Ovary (tissue), 3 donors: ENCODE measurements around the gene ATP8A1.

Experiments used
- CTCF ChIP-seq, 3 donors: fragments of 450-650 bp in 2 of 3; fragments of 200-600 bp in 1 of 3; IDR thresholded peaks; one replicate each; pipeline versions ENCODE4 v1.5.1 to v1.8.0; 2016 to 2022; ENCODE audit warnings: antibody characterized with exemption in 3 of 3, mild to moderate bottlenecking in 1 of 3
- POLR2A ChIP-seq: fragments of 450-650 bp; IDR thresholded peaks from one replicate; pipeline ENCODE4 v1.6.1; 2017; ENCODE audit warnings: antibody characterized with exemption, mild to moderate bottlenecking, moderate library complexity
- donor health status: DM: no; HTN: no; CAD: no.

- TF ChIP-seq POLR2A (no peak), CTCF (IDR thresholded peaks at IDR 0.05) (no peak)
Measured at GRCh38 chr4:42643685-42644084, 13.2 kb downstream of the ATP8A1 start.
